ENCODE data around the gene SHANK2.

SHANK2 gene

GRCh38 chr11:71252269-71252769 lies at the start of gene SHANK2:
Gene SHANK2 (minus strand): TSS chr11:71252577. CDS start chr11:71147326, 105,251 bp downstream.
- no peak for DNase-seq (ENCODE audit: low read depth)

DNA sequence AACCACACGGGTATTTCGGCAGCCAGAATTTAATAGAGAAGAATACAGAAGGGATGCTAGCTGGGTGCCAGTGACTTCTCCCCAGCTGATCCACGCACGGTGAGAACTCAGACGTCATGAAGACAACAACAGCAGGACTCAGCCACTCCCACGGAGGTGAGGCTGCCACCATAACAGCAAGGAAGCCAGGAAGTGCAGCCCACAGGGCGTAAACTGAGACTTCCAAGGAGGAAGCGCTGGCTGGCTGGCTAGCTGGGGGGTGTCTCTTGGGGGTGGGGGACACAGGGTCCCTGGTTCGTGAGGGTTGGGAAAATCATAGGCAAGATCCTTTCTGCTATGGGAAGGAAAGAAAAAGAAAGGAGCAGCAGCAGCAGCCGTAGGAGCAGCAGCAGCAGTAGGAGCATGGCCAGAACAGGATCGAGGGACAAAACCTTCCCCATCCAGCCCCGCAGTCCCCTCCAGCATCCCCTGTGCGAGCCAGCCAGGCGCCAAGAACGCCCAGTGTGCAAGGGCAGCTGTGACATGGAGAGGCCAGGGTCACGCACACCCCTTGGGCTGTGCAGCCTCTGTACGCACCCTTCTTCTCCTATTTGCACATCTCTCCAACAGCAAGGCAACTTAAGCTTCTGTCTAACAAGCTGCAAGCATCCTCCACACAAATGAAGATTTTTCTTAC lies 49.6 kb upstream of the SHANK2 start:
- DNase-seq (ENCODE audit: low read depth) = no peak

- DNase-seq (ENCODE audit: low read depth) = no peak
Measured at GRCh38 chr11:71301046-71301857, 48.9 kb upstream of the SHANK2 start.

DNA sequence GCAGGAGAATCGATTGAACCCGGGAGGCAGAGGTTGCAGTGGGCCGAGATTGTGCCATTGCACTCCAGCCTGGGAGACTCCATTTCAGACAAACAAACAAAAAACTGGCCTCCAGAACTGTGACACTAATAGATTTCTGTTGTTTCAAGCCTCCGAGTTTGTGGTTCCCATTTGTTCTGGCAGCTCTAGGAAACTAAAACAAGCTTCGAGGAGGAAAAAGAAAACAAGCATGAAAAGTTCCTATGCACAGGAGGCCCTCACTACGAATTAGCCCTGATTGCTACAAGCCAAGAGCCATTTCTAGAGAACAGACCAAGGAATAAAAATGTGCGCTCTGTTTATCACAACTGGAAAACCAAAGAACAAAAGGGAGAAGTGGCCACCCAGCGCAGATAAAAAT lies 47.8 kb upstream of the SHANK2 start:
- peak; percentile 6 for DNase-seq (ENCODE audit: low read depth)

- no peak for DNase-seq (ENCODE audit: low read depth)
Measured at GRCh38 chr11:71298761-71299181, 46.4 kb upstream of the SHANK2 start.

DNA sequence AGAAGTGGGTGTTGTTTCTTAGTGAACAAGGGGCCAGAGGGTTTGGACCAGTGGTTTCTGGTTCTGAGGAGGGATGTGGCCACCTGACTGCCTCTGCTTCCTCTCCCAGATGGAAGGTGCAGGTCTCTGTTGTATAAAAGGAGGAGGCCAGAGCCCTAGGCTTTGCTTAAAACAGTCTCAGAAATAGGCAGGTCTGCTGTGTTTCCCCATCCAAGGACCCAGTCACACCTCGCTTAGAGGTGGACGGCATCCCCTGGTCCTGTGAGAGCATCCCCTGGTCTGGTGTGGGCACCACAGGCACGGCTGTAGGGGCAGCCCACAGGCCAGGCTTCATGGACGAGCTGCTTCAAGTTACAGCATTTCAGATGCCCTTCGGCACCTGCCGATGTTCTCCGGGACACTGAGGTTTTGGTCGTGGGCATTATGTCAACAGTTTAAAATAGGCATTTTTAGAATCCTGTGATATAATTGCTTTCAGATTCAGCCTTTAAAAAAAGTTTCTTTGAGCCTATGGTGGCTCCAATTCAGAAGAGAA lies 45.7 kb upstream of the SHANK2 start:
- no peak for DNase-seq (ENCODE audit: low read depth)

DNA sequence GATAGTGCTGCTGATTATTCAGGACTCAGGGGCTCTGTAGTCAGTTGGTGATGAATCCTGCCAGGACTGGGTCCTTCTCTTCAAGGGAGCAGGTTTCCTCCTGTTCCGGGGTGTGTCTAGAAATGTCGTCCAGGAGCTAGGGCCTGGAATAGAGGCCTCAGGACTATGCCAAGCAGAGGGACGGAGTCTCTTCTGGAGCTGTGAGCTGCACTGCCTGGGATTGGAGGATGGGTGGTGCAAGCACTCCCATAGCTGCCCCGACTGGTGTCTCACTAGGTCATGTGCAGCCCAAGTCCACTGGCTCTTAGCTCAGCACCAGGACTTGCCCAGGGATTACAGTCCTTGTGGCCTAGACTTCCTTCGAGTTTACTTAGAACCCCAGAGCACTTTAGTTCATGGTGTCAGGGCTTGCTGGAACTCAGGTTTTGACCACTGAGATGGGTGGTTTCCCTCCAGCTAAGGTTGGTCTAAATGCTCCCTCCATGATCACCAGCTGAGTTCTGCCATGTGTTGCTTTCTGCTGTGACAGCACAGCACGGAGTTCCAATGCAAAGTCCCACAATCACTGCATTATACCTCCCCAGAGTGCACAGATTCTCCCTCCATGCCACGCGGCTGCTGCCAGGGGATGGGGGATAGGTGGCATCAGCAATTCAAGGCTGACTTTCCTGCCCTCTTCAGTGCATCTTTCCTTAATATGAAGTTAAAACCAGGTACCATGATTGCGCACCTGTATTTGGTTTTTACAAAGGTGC lies 42.6 kb upstream of the SHANK2 start:
- DNase-seq (ENCODE audit: low read depth) = no peak

- no peak for DNase-seq (ENCODE audit: low read depth)
Measured at GRCh38 chr11:71293961-71294782, 41.8 kb upstream of the SHANK2 start.

DNA sequence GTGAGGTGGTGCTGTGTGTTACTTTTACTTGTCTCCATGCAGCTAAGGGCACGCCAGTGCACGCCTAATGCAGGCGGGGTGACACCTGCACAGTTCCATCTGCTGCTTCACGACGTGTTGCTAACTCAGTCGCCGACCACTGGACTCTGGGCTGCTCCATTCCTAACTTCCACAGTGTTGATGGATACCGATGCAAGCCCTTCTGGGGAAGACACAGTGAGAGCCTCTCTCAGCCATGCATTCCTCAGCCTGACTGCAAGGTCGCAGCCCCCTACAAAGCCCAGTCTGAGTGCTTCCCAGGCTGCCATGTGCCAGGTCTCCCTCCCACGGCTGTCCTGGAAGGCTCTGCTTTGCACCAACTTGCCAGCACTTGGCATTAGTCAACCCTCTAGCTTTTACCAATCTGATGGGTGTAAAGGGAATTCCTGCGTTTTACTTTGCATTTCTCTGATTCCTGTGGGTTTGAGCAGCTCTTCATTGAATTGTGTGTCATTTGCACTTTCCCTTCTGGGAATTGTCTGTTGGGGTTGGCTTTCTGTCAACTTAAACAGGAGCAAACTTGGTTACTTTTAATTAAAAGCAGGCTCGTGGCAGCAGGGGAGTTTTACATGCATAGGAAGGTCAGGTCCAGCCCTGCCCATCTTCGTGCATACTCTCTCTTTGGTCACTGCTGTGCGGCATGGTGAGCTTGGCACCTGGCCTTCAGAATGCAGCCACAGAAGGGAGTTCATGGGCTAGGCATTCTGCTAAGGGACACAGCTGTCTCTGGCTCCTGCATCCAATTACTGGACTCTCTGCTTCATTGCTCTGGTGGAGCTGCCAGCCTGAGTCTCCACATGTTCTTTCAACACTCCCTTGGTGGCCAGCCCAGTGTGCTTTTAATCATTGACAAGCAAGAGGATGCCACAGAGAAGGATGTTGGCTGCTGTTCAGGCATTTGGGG lies 34.6 kb upstream of the SHANK2 start:
- peak; percentile 71 for DNase-seq (ENCODE audit: low read depth)

GRCh38 chr11:71285111-71285510 lies 32.7 kb upstream of the SHANK2 start:
- DNase-seq (ENCODE audit: low read depth) = no peak

GRCh38 chr11:71284525-71285092 lies 32.2 kb upstream of the SHANK2 start:
- no peak for DNase-seq (ENCODE audit: low read depth)

DNA sequence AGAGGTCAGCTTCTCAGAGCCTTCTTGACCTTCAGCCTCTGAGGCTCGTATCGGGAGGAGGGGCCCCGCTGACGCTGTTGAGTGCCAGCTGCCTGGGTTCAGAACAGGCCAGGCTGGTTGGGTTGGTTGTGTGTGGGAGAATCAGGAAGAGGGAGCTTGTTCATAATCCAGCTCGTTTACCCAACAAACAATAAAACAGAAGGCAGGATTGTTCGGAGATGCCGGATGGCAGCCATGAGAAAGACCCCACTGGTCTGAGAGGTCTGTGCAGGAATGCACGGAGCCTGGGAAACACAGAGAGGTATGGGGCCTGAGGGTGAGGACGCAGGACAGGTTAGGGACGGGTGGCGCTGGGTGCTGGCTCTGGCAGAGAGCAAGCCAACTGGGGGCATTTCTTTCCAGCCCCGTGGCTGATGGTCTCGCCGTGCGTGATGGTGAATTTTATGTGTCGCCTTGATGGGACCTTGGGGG lies 31.6 kb upstream of the SHANK2 start:
- no peak for DNase-seq (ENCODE audit: low read depth)

GRCh38 chr11:71282581-71283351 lies 30.4 kb upstream of the SHANK2 start:
- no peak for DNase-seq (ENCODE audit: low read depth)

GRCh38 chr11:71281831-71282230 lies 29.5 kb upstream of the SHANK2 start:
- no peak for DNase-seq (ENCODE audit: low read depth)

DNA sequence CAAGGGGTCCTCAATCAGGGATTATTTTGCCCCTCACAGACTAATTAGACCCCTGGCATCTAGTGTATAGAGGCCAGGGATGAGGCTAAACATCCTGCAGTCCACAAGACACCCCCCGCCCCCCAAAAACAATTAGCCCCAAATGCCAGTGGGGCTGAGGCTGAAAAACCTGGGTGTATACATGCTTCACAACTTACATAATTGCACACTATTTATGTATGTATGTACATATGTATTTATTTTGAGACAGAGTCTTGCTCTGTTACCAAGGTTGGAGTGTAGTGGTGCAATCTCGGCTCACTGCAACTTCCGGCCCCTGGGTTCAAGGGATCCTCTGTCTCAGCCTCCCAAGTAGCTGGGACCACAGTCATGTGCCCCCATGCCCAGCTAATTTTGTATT lies 28.8 kb upstream of the SHANK2 start:
- DNase-seq (ENCODE audit: low read depth) = no peak

DNA sequence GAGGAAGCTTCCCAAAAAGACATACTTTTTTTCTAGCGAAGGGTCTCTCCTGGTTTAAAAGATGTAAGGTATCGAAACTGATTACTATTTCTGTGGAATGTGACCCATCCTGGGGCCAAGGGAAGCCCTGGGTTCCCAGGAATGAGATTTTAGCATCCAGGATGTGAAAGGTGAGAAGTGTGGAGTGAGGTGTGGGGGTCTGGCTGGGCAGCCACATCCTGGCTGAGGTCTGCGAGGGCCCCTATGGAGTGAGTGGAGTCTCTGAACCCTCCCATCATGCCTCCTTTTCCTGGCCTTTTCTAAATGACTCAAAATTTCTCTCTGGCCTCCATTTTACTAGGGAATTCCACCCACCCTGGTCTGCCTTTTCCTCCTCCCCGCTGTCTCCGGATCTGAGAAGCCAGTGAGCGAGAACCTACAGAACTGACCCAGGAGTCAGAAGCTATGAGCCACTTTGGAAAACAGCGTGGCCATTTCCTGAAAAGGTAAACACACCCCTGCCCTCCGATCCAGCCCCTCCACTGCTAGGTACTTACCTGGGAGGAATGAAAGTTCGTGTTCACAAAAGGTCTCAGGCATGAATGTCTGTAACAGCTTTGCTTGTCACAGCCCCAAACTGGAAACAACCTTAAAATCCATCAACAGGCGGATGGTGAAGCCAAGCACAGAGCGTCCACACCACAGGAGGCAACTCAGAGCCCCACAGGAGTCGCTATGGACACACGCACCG lies 27.7 kb upstream of the SHANK2 start:
- no peak for DNase-seq (ENCODE audit: low read depth)

GRCh38 chr11:71272161-71272560 lies 19.8 kb upstream of the SHANK2 start:
- DNase-seq (ENCODE audit: low read depth) = no peak

Data from iris pigment epithelial cell (primary cell).